GM23338 (cell line): ENCODE measurements around the gene CTSC. TPM values are rescaled to one million over a fixed set of nuclear protein-coding genes. Genes with fewer than 3 reads are reported as not detected.

ENCODE experiments used
- ATAC-seq: fragments of 200-7000 bp; cut with Tn5 transposase; 3 replicates; pipeline ENCODE4 v1.9.1; 2020
- DNase-seq: peaks from one replicate; pipeline ENCODE4 v3.0.0-alpha.2; 2015; ENCODE audit warnings: low spot score
- H2AFZ ChIP-seq: fragments of 200-600 bp; sonication (generic); 2 replicates; pipeline ENCODE4 v1.8.0; 2016; ENCODE audit warnings: antibody characterized with exemption, mild to moderate bottlenecking, moderate library complexity
- H3F3A ChIP-seq: fragments of 200-600 bp; sonication (generic); replicated peaks from 2 replicates; pipeline ENCODE4 v1.8.0; 2017; ENCODE audit warnings: antibody characterized with exemption, mixed run types, low read depth
- H3K27ac ChIP-seq: fragments of 200-600 bp; sonication (generic); 2 replicates; pipeline ENCODE4 v1.6.1; 2016; ENCODE audit warnings: low read depth
- H3K27me3 ChIP-seq: fragments of 200-600 bp; sonication (generic); 2 replicates; pipeline ENCODE4 v1.8.0; 2016; ENCODE audit warnings: mild to moderate bottlenecking, mixed run types, moderate library complexity; ENCODE audit not compliant: insufficient read depth
- H3K36me3 ChIP-seq: fragments of 200-600 bp; sonication (generic); 2 replicates; pipeline ENCODE4 v1.8.0; 2016; ENCODE audit warnings: mild to moderate bottlenecking; ENCODE audit not compliant: insufficient read depth
- H3K4me1 ChIP-seq: fragments of 200-600 bp; sonication (generic); 2 replicates; pipeline ENCODE4 v1.8.0; 2016; ENCODE audit warnings: mild to moderate bottlenecking, moderate library complexity; ENCODE audit not compliant: insufficient read depth
- H3K4me2 ChIP-seq: fragments of 200-600 bp; sonication (generic); 2 replicates; pipeline ENCODE4 v1.7.1; 2017; ENCODE audit warnings: mixed run types
- H3K4me3 ChIP-seq: fragments of 200-600 bp; sonication (generic); 2 replicates; pipeline ENCODE4 v1.6.1; 2016; ENCODE audit warnings: mixed run types
- H3K79me2 ChIP-seq: fragments of 200-600 bp; sonication (generic); replicated peaks from 2 replicates; pipeline ENCODE4 v1.8.0; 2017; ENCODE audit warnings: mild to moderate bottlenecking; ENCODE audit not compliant: insufficient read depth
- H3K9me2 ChIP-seq: fragments of 200-600 bp; sonication (generic); 2 replicates; pipeline ENCODE4 v1.8.0; 2017; ENCODE audit not compliant: insufficient read depth
- H4K20me1 ChIP-seq: fragments of 200-600 bp; sonication (generic); replicated peaks from 2 replicates; pipeline ENCODE4 v1.8.0; 2017; ENCODE audit warnings: mild to moderate bottlenecking; ENCODE audit not compliant: insufficient read depth
- H3K27ac Mint-ChIP-seq: 2 replicates; pipeline ENCODE4 v1.8.0; 2020; ENCODE audit warnings: inconsistent platforms, mild to moderate bottlenecking, moderate library complexity, mixed read lengths
- H3K27me3 Mint-ChIP-seq: 3 replicates; pipeline ENCODE4 v1.8.0; 2022; ENCODE audit warnings: low read depth, mild to moderate bottlenecking, moderate library complexity, mixed read lengths, inconsistent platforms; ENCODE audit not compliant: insufficient read depth, poor library complexity
- H3K36me3 Mint-ChIP-seq: 3 replicates; pipeline ENCODE4 v1.8.0; 2021; ENCODE audit warnings: low read depth, mild to moderate bottlenecking, inconsistent platforms, moderate library complexity, mixed read lengths
- H3K4me1 Mint-ChIP-seq: 3 replicates; pipeline ENCODE4 v1.8.0; 2020; ENCODE audit warnings: mild to moderate bottlenecking, inconsistent platforms, mixed read lengths
- H3K4me3 Mint-ChIP-seq: 3 replicates; pipeline ENCODE4 v1.8.0; 2021; ENCODE audit warnings: moderate library complexity, mild to moderate bottlenecking, inconsistent platforms, mixed read lengths
- H3K9me3 Mint-ChIP-seq: 3 replicates; pipeline ENCODE4 v1.8.0; 2020; ENCODE audit warnings: moderate library complexity, mild to moderate bottlenecking, inconsistent platforms, mixed read lengths
- CTCF ChIP-seq, 2 experiments: fragments of 200-600 bp in 1 of 2; sonication (generic) in 1 of 2; conservative IDR thresholded peaks; 2 replicates each; pipeline versions ENCODE4 v1.5.1 to v1.6.1; 2016 to 2017; ENCODE audit warnings: antibody characterized with exemption in 2 of 2, low read depth in 2 of 2, mild to moderate bottlenecking in 2 of 2, moderate library complexity in 1 of 2
- ETS1 ChIP-seq: IDR thresholded peaks from 2 replicates; pipeline ENCODE4 v1.6.1; 2016; ENCODE audit warnings: antibody characterized with exemption
- EZH2phosphoT487 ChIP-seq: fragments of 200-600 bp; sonication (generic); IDR thresholded peaks from one replicate; pipeline ENCODE4 v1.8.1; 2018; ENCODE audit warnings: antibody characterized with exemption; ENCODE audit not compliant: unreplicated experiment
- STAT1 ChIP-seq: IDR thresholded peaks from one replicate; pipeline ENCODE4 v1.6.1; 2016; ENCODE audit warnings: antibody characterized with exemption; ENCODE audit not compliant: unreplicated experiment
- ZNF114 ChIP-seq: fragments of 250-450 bp; sonication (Bioruptor Pico); IDR thresholded peaks from 2 replicates; pipeline ENCODE4 v1.5.0; 2020; ENCODE audit warnings: mild to moderate bottlenecking, moderate library complexity
- ZNF462 ChIP-seq: fragments of 250-450 bp; sonication (Bioruptor Pico); IDR thresholded peaks from 2 replicates; pipeline ENCODE4 v1.5.0; 2020; ENCODE audit warnings: mild to moderate bottlenecking, moderate library complexity
- polyA plus RNA-seq: library from polyadenylated mRNA; unstranded; fragments of >200 nt; fragmentation: Nextera tagmentation; extraction: Ambion mirVana; gene quantifications from 2 replicates; pipeline ENCODE4 v1.2.1, GENCODE V29; 2016
- total RNA-seq: library from RNA; depleted of rRNA; stranded (reverse); fragments of >200 nt; shearing (Covaris generic); gene quantifications from 2 replicates; pipeline ENCODE4 v1.2.3, GENCODE V29; 2014

CTSC gene
- total and polyA plus RNA-seq, 2 experiments from 2014 or later = 408 to 444 TPM

- TF ChIP-seq ZNF462 (CRISPR knock-in tag) = no peak
- no peak for TF ChIP-seq EZH2phosphoT487
- no peak for TF ChIP-seq ETS1
Observed at GRCh38 chr11:88282747-88283515, 54.6 kb downstream of the CTSC start (continued).

GRCh38 chr11:88281317-88281712, 56.2 kb downstream of the CTSC start:
- no peaks in the 10 kb centered on the region for H3K36me3 ChIP-seq
- DNase-seq = no peak
- no peak overlapping the region for H3K4me3 Mint-ChIP-seq
- H3K27me3 ChIP-seq = no peaks in the 10 kb centered on the region
- H4K20me1 ChIP-seq = no peaks in the 10 kb centered on the region
- H3K27ac ChIP-seq = no peak overlapping the region
- H3K4me2 ChIP-seq = no peak overlapping the region
- no peaks in the 10 kb centered on the region; the same call in 2 of the 3 replicates for H3K9me3 Mint-ChIP-seq
- no peak overlapping the region for H3K4me3 ChIP-seq
- H3K4me1 Mint-ChIP-seq = peaks cover 8% of the 10 kb centered on the region; the same call in 2 of the 3 replicates
- H3K36me3 Mint-ChIP-seq = peaks cover 16% of the 10 kb centered on the region; the same call in 2 of the 3 replicates
- TF ChIP-seq STAT1 (no peak), ZNF114 (CRISPR knock-in tag) (no peak), CTCF (conservative IDR thresholded peaks at IDR 0.05; ENCODE audit: low read depth in 2 of 2) (peak; percentile 28 to 47; a peak in 3 of 4 replicates)
- H3K79me2 ChIP-seq = no peaks in the 10 kb centered on the region
- no peaks in the 10 kb centered on the region for H3K4me1 ChIP-seq
- no peak overlapping the region for H3K27ac Mint-ChIP-seq
- no peaks in the 10 kb centered on the region for H3K9me2 ChIP-seq
- no peaks in the 10 kb centered on the region for H3K27me3 Mint-ChIP-seq
- ATAC-seq = no peak
- no peaks in the 10 kb centered on the region for H3F3A ChIP-seq
- H2AFZ ChIP-seq = no peak overlapping the region
